ENCODE results near the gene CHRM3. TPM values are rescaled to one million over a fixed set of nuclear protein-coding genes. Genes with fewer than 3 reads are reported as not detected.
A peak's percentile ranks its signal among the peaks of the same experiment; 100 is the strongest.

CHRM3 gene
- total RNA-seq, 1 donor from 2014 or later: 1.1 TPM

- H3K36me3 Mint-ChIP-seq (ENCODE audit: low read depth, unreplicated experiment): no peaks in the 10 kb centered on the region
- H3K36me3 ChIP-seq (ENCODE audit: insufficient read depth, low read length): no peaks in the 10 kb centered on the region
- no peak for FAIRE-seq
- no peaks in the 10 kb centered on the region for H3K27me3 Mint-ChIP-seq (ENCODE audit: low read depth, unreplicated experiment)
- no peak overlapping the region for H3K4me3 ChIP-seq (ENCODE audit: insufficient read depth, low read depth, low read length)
- no peak for TF ChIP-seq CTCF (IDR thresholded peaks at IDR 0.05; ENCODE audit: insufficient read depth, low read depth, low read length)
- TF ChIP-seq EZH2 (IDR thresholded peaks at IDR 0.05; ENCODE audit: insufficient read depth, low read length): no peak
- no peaks in the 10 kb centered on the region for H3K4me1 ChIP-seq (ENCODE audit: insufficient read depth, low read length)
- no peak overlapping the region for H3K27ac Mint-ChIP-seq (ENCODE audit: unreplicated experiment)
- no peak overlapping the region for H2AFZ ChIP-seq (ENCODE audit: low read depth, low read length)
- no peak overlapping the region for H3K27ac ChIP-seq (ENCODE audit: low read depth, low read length)
- H3K4me3 Mint-ChIP-seq (ENCODE audit: unreplicated experiment): no peak overlapping the region
- H3K27me3 ChIP-seq (ENCODE audit: insufficient read depth, low read length): no peaks in the 10 kb centered on the region
- no peaks in the 10 kb centered on the region for H3K9me3 Mint-ChIP-seq (ENCODE audit: unreplicated experiment)
- DNase-seq (ENCODE audit: low read depth): peak; percentile 42
- no peaks in the 10 kb centered on the region for H4K20me1 ChIP-seq (ENCODE audit: insufficient read depth, low read length)
- no peaks in the 10 kb centered on the region for H3K79me2 ChIP-seq (ENCODE audit: insufficient read depth, low read length)
- no peaks in the 10 kb centered on the region for H3K9me3 ChIP-seq (ENCODE audit: insufficient read depth, low read depth, low read length)
- no peaks in the 10 kb centered on the region for H3K4me1 Mint-ChIP-seq (ENCODE audit: low read depth, unreplicated experiment)
- H3K9ac ChIP-seq (ENCODE audit: low read length): no peak overlapping the region
- H3K4me2 ChIP-seq (ENCODE audit: low read length): no peak overlapping the region
Measured at GRCh38 chr1:239347776-239348175, 38.6 kb upstream of the CHRM3 start.

- H3K27me3 Mint-ChIP-seq (ENCODE audit: low read depth, unreplicated experiment): no peaks in the 10 kb centered on the region
- Histone ChIP-seq H3K4me1 (ENCODE audit: insufficient read depth, low read length) (no peaks in the 10 kb centered on the region), H3K9me3 (ENCODE audit: insufficient read depth, low read depth, low read length) (no peaks in the 10 kb centered on the region), H3K27ac (ENCODE audit: low read depth, low read length) (no peak overlapping the region), H3K27me3 (ENCODE audit: insufficient read depth, low read length) (no peaks in the 10 kb centered on the region), H2AFZ (ENCODE audit: low read depth, low read length) (no peak overlapping the region), H3K9ac (ENCODE audit: low read length) (no peak overlapping the region), H3K36me3 (ENCODE audit: insufficient read depth, low read length) (no peaks in the 10 kb centered on the region), H3K4me2 (ENCODE audit: low read length) (no peak overlapping the region), H3K79me2 (ENCODE audit: insufficient read depth, low read length) (no peaks in the 10 kb centered on the region), H4K20me1 (ENCODE audit: insufficient read depth, low read length) (no peaks in the 10 kb centered on the region), H3K4me3 (ENCODE audit: insufficient read depth, low read depth, low read length) (no peak overlapping the region)
- no peak overlapping the region for H3K27ac Mint-ChIP-seq (ENCODE audit: unreplicated experiment)
- H3K36me3 Mint-ChIP-seq (ENCODE audit: low read depth, unreplicated experiment): no peaks in the 10 kb centered on the region
- H3K9me3 Mint-ChIP-seq (ENCODE audit: unreplicated experiment): no peaks in the 10 kb centered on the region
- no peak for FAIRE-seq
- DNase-seq (ENCODE audit: low read depth): no peak
- H3K4me1 Mint-ChIP-seq (ENCODE audit: low read depth, unreplicated experiment): no peaks in the 10 kb centered on the region
- TF ChIP-seq EZH2 (IDR thresholded peaks at IDR 0.05; ENCODE audit: insufficient read depth, low read length) (no peak), CTCF (IDR thresholded peaks at IDR 0.05; ENCODE audit: insufficient read depth, low read depth, low read length) (no peak)
- no peak overlapping the region for H3K4me3 Mint-ChIP-seq (ENCODE audit: unreplicated experiment)
Measured at GRCh38 chr1:239348635-239349353, 37.6 kb upstream of the CHRM3 start.

- Mint-ChIP-seq H3K27ac (ENCODE audit: unreplicated experiment) (no peak overlapping the region), H3K4me1 (ENCODE audit: low read depth, unreplicated experiment) (no peaks in the 10 kb centered on the region), H3K4me3 (ENCODE audit: unreplicated experiment) (no peak overlapping the region), H3K36me3 (ENCODE audit: low read depth, unreplicated experiment) (no peaks in the 10 kb centered on the region), H3K9me3 (ENCODE audit: unreplicated experiment) (no peaks in the 10 kb centered on the region), H3K27me3 (ENCODE audit: low read depth, unreplicated experiment) (no peaks in the 10 kb centered on the region)
- H3K9ac ChIP-seq (ENCODE audit: low read length): no peak overlapping the region
- H2AFZ ChIP-seq (ENCODE audit: low read depth, low read length): no peak overlapping the region
- no peak overlapping the region for H3K27ac ChIP-seq (ENCODE audit: low read depth, low read length)
- H3K36me3 ChIP-seq (ENCODE audit: insufficient read depth, low read length): no peaks in the 10 kb centered on the region
- TF ChIP-seq EZH2 (IDR thresholded peaks at IDR 0.05; ENCODE audit: insufficient read depth, low read length): no peak
- TF ChIP-seq CTCF (IDR thresholded peaks at IDR 0.05; ENCODE audit: insufficient read depth, low read depth, low read length): no peak
- DNase-seq (ENCODE audit: low read depth): no peak
- FAIRE-seq: no peak
- no peaks in the 10 kb centered on the region for H3K79me2 ChIP-seq (ENCODE audit: insufficient read depth, low read length)
- H3K4me2 ChIP-seq (ENCODE audit: low read length): no peak overlapping the region
- no peaks in the 10 kb centered on the region for H3K9me3 ChIP-seq (ENCODE audit: insufficient read depth, low read depth, low read length)
- no peaks in the 10 kb centered on the region for H3K4me1 ChIP-seq (ENCODE audit: insufficient read depth, low read length)
- H4K20me1 ChIP-seq (ENCODE audit: insufficient read depth, low read length): no peaks in the 10 kb centered on the region
- no peak overlapping the region for H3K4me3 ChIP-seq (ENCODE audit: insufficient read depth, low read depth, low read length)
- no peaks in the 10 kb centered on the region for H3K27me3 ChIP-seq (ENCODE audit: insufficient read depth, low read length)
Measured at GRCh38 chr1:239349699-239350098, 36.7 kb upstream of the CHRM3 start.

All from astrocyte (in vitro differentiated cells and primary cell).